ENCODE results near the gene SAP30BP. TPM values are rescaled to one million over a fixed set of nuclear protein-coding genes. Genes with fewer than 3 reads are reported as not detected.

The SAP30BP gene
- total RNA-seq, 3 donors from 2014 or later (not counting 1 experiment from before 2014, with no cell fraction given): 234 to 246 (median 240) TPM

DNA sequence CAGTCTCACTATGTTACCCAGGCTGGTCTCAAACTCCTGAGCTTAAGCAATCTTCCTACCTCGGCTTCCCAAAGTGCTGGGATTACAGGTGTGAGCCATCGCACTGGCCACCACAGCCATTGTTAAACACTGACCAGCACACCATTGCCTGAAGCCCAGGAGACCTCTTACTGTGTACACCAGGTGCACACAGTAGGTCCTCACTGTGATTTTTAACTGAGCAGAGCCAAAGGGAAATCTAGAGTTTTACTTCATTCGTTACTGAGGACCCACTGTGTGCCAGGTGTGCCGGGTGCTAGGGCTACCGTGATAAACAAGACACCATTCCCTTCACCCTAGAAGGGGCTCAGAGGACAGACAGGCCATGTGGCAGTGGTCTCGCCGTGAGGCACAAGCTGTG lies 58.4 kb downstream of the SAP30BP start:
- Mint-ChIP-seq H3K4me1 (peaks cover 0 to 7% of the 10 kb centered on the region in 2 donors), H3K36me3 (no peaks in the 10 kb centered on the region), H3K4me3 (no peak overlapping the region), H3K27ac (no peak overlapping the region), H3K9me3 (no peaks in the 10 kb centered on the region), H3K27me3 (ENCODE audit: low read depth in 2 of 2) (peaks cover 0 to 2% of the 10 kb centered on the region in 2 donors)
- ATAC-seq (no peak), DNase-seq (no peak)
- Histone ChIP-seq H3K27me3 (ENCODE audit: control insufficient read depth, insufficient read depth, low read length) (peaks cover 5% of the 10 kb centered on the region), H3K9me3 (ENCODE audit: control insufficient read depth, insufficient read depth, low read length) (no peaks in the 10 kb centered on the region), H3K4me3 (ENCODE audit: low read length) (no peak overlapping the region), H3K27ac (ENCODE audit: low read length) (no peak overlapping the region), H3K36me3 (ENCODE audit: control insufficient read depth, insufficient read depth, low read length) (no peaks in the 10 kb centered on the region), H3K4me1 (ENCODE audit: control insufficient read depth, insufficient read depth, low read length) (peaks cover 11% of the 10 kb centered on the region)
- TF ChIP-seq, protein P1, sequence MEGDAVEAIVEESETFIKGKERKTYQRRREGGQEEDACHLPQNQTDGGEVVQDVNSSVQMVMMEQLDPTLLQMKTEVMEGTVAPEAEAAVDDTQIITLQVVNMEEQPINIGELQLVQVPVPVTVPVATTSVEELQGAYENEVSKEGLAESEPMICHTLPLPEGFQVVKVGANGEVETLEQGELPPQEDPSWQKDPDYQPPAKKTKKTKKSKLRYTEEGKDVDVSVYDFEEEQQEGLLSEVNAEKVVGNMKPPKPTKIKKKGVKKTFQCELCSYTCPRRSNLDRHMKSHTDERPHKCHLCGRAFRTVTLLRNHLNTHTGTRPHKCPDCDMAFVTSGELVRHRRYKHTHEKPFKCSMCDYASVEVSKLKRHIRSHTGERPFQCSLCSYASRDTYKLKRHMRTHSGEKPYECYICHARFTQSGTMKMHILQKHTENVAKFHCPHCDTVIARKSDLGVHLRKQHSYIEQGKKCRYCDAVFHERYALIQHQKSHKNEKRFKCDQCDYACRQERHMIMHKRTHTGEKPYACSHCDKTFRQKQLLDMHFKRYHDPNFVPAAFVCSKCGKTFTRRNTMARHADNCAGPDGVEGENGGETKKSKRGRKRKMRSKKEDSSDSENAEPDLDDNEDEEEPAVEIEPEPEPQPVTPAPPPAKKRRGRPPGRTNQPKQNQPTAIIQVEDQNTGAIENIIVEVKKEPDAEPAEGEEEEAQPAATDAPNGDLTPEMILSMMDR (IDR thresholded peaks at IDR 0.05): no peak
- 87% methylated on average over 7 of the region's 7 CpGs for WGBS (ENCODE audit: insufficient coverage)
- intact Hi-C loops (cut with micrococcal nuclease): no loop called here

DNA sequence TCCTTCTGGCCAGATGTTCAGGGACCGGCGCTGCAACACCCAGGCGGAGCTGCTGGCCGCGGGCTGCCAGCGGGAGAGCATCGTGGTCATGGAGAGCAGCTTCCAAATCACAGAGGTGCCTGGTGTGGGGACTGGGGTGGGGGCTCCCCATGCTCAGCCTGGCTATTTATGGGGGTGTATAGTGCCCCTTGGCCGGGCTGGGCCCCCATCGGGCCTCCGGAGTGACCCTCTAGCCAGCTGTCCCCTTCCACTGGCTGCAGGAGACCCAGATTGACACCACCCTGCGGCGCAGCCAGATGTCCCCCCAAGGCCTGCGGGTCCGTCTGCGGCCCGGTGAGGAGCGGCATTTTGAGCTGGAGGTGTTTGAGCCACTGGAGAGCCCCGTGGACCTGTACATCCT lies 60.3 kb downstream of the SAP30BP start:
- Mint-ChIP-seq H3K36me3 (no peaks in the 10 kb centered on the region), H3K27ac (no peak overlapping the region), H3K9me3 (no peaks in the 10 kb centered on the region), H3K27me3 (ENCODE audit: low read depth in 2 of 2) (no peaks in the 10 kb centered on the region), H3K4me3 (no peak overlapping the region), H3K4me1 (no peaks in the 10 kb centered on the region)
- no peak for DNase-seq
- no peaks in the 10 kb centered on the region for H3K36me3 ChIP-seq (ENCODE audit: control insufficient read depth, insufficient read depth, low read length)
- no peaks in the 10 kb centered on the region for H3K4me1 ChIP-seq (ENCODE audit: control insufficient read depth, insufficient read depth, low read length)
- 93% methylated on average over 18 of the region's 18 CpGs for WGBS (ENCODE audit: insufficient coverage)
- no peaks in the 10 kb centered on the region for H3K27me3 ChIP-seq (ENCODE audit: control insufficient read depth, insufficient read depth, low read length)
- TF ChIP-seq, protein P1 (IDR thresholded peaks at IDR 0.05): no peak
- no peaks in the 10 kb centered on the region for H3K9me3 ChIP-seq (ENCODE audit: control insufficient read depth, insufficient read depth, low read length)
- intact Hi-C loops (cut with micrococcal nuclease): no loop called here
- ATAC-seq: no peak
- H3K27ac ChIP-seq (ENCODE audit: low read length): no peak overlapping the region
- no peak overlapping the region for H3K4me3 ChIP-seq (ENCODE audit: low read length)

DNA sequence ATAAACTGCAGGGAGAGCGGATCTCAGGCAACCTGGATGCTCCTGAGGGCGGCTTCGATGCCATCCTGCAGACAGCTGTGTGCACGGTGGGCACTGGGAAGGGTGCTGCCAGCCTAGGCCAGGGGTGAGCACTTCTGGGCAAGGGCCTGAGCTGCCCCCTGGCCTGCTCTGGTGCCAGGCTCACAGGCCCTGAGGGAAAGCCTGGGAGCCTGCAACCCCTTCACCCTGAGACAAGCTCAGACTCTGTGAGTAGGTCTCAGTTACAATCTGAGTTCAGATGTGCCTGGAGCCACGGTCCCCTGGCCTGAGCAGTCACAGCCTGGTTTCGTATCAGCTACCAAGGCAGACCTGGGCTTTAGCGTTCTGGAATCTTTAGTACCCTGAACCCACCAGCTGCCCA lies 62.2 kb downstream of the SAP30BP start:
- WGBS (ENCODE audit: insufficient coverage): 93% methylated on average over 7 of the region's 7 CpGs
- H3K4me3 Mint-ChIP-seq: no peak overlapping the region

DNA sequence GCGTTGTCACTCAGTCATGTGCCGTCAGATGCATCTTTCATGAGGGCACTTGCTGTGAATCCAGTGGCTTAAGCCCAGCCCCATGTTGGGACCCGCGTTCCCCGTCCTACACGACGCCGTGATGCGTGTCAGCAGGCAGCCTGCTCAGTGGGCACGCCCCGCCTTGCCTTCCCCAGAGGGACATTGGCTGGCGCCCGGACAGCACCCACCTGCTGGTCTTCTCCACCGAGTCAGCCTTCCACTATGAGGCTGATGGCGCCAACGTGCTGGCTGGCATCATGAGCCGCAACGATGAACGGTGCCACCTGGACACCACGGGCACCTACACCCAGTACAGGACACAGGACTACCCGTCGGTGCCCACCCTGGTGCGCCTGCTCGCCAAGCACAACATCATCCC lies 62.9 kb downstream of the SAP30BP start:
- Mint-ChIP-seq H3K4me3 (no peak overlapping the region), H3K27ac (no peak overlapping the region), H3K36me3 (no peaks in the 10 kb centered on the region), H3K4me1 (no peaks in the 10 kb centered on the region), H3K27me3 (ENCODE audit: low read depth in 2 of 2) (no peaks in the 10 kb centered on the region), H3K9me3 (no peaks in the 10 kb centered on the region)
- TF ChIP-seq, protein P1 (IDR thresholded peaks at IDR 0.05): no peak
- H3K9me3 ChIP-seq (ENCODE audit: control insufficient read depth, insufficient read depth, low read length): no peaks in the 10 kb centered on the region
- H3K27me3 ChIP-seq (ENCODE audit: control insufficient read depth, insufficient read depth, low read length): no peaks in the 10 kb centered on the region
- WGBS (ENCODE audit: insufficient coverage): 93% methylated on average over 22 of the region's 24 CpGs
- H3K27ac ChIP-seq (ENCODE audit: low read length): no peak overlapping the region
- DNase-seq: no peak
- intact Hi-C loops (cut with micrococcal nuclease): no loop called here
- H3K4me3 ChIP-seq (ENCODE audit: low read length): no peak overlapping the region
- ATAC-seq: no peak
- H3K4me1 ChIP-seq (ENCODE audit: control insufficient read depth, insufficient read depth, low read length): peaks cover 3% of the 10 kb centered on the region
- no peaks in the 10 kb centered on the region for H3K36me3 ChIP-seq (ENCODE audit: control insufficient read depth, insufficient read depth, low read length)

More for the DNA sequence above, 62.2 kb downstream of the SAP30BP start:
- Histone ChIP-seq H3K4me1 (ENCODE audit: control insufficient read depth, insufficient read depth, low read length) (no peaks in the 10 kb centered on the region), H3K36me3 (ENCODE audit: control insufficient read depth, insufficient read depth, low read length) (no peaks in the 10 kb centered on the region), H3K27ac (ENCODE audit: low read length) (no peak overlapping the region), H3K4me3 (ENCODE audit: low read length) (no peak overlapping the region), H3K27me3 (ENCODE audit: control insufficient read depth, insufficient read depth, low read length) (no peaks in the 10 kb centered on the region), H3K9me3 (ENCODE audit: control insufficient read depth, insufficient read depth, low read length) (no peaks in the 10 kb centered on the region)
- Mint-ChIP-seq H3K27ac (no peak overlapping the region), H3K36me3 (no peaks in the 10 kb centered on the region), H3K27me3 (ENCODE audit: low read depth in 2 of 2) (no peaks in the 10 kb centered on the region), H3K9me3 (no peaks in the 10 kb centered on the region), H3K4me1 (no peaks in the 10 kb centered on the region)
- no peak for ATAC-seq
- no peak for DNase-seq
- intact Hi-C loops (cut with micrococcal nuclease): no loop called here
- TF ChIP-seq, protein P1 (IDR thresholded peaks at IDR 0.05): no peak
